Activated CD8-positive, alpha-beta memory T cell treated with anti-CD3 and anti-CD28 coated beads for 24 hours (primary cell): Measurements from ENCODE around the gene DDIT3.
"Not testable (repeated sequence)": the region's sequence is repeated elsewhere in the genome, so short reads cannot be mapped to it uniquely, and the experiment has no call there.

Experiments
- DNase-seq: peaks from one replicate; pipeline ENCODE4 v3.0.0-alpha.2; 2020

DDIT3 gene

DNA sequence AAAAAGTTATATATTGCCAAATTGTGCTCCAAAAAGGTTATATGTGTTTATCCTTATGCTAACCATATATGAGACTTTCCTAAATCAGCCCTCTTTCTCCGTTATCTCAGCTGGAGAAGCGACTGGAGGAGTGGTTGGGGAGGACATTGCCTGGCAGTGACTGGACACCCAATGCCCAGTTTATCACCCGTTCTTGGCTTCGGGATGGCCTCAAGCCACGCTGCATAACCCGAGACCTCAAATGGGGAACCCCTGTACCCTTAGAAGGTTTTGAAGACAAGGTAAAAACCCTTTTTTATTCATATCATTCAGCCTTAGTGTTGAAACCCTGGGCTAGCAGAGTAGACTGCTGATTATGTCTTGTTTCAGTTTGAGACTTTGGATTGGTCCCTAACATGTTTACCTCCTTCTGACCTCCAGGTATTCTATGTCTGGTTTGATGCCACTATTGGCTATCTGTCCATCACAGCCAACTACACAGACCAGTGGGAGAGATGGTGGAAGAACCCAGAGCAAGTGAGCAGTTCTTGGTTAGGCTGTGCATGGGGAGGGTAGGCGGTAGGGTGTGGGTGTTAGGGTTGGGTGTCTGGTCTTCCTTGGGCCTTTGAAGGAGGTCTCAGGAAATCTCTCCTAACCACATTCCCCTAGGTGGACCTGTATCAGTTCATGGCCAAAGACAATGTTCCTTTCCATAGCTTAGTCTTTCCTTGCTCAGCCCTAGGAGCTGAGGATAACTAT lies 8.6 kb downstream of the DDIT3 start:
- no peak for DNase-seq

DNA sequence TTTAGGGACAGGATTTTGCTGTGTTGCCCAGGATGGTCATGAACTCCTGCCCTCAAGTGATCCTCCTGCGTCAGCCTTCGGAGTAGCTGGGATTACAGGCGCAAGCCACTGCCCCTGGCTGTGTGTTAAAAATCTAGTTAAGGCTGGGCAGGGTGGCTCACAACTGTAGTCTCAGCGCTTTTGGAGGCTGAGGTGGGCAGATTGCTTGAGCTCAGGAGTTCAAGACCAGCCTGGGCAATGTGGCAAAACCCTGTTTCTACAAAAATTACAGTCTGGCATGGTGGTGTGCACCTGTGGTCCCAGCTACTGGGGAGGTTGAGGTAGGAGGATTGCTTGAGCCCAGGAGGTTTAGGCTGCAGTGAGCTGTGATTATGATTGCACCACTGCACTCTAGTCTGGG lies 9.2 kb downstream of the DDIT3 start:
- DNase-seq, result no peak

- DNase-seq, result not testable (repeated sequence)
Observed at GRCh38 chr12:57507796-57508195, 12.5 kb downstream of the DDIT3 start.

DNA sequence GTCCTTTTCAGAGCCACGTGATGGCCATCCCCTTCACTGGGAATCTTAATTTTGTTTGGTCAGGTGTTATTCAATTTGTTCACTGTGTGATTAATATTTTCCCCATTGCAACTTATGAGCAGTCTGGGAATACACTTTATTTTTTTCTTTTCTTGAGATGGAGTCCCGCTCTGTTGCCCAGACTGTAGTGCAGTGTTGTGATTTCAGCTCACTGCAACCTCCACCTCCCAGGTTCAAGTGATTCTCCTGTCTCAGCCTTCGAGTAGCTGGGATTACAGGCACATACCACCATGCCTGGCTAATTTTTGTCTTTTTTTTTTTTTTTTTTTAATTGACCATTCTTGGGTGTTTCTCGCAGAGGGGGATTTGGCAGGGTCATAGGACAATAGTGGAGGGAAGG lies 13.8 kb downstream of the DDIT3 start:
- not testable (repeated sequence) for DNase-seq

DNA sequence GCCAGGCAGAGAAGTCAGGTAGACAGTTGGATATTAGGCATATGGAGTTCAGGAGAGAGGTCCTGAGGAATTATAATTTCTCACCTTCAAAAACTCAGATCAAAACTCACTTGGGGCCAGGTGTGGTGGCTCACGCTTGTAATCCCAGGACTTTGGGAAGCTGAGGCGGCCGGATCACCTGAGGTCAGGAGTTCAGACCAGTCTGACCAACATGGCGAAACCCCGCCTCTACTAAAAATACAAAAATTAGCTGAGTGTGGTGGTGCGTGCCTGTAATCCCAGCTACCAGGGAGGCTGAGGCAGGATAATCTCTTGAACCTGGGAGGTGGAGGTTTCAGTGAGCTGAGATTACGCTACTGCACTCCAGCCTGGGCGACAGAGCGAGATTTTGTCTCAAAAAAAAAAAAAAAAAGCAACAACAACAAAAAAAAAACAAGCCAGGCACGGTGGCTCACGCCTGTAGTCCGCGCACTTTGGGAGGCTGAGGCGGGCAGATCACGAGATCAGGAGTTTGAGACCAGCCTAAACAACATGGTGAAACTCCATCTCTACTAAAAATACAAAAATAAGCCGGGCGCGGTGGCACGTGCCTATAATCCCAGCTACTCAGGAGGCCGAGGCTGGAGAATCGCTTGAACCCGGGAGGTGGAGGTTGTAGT lies 17.9 kb downstream of the DDIT3 start:
- DNase-seq, result not testable (repeated sequence)

DNA sequence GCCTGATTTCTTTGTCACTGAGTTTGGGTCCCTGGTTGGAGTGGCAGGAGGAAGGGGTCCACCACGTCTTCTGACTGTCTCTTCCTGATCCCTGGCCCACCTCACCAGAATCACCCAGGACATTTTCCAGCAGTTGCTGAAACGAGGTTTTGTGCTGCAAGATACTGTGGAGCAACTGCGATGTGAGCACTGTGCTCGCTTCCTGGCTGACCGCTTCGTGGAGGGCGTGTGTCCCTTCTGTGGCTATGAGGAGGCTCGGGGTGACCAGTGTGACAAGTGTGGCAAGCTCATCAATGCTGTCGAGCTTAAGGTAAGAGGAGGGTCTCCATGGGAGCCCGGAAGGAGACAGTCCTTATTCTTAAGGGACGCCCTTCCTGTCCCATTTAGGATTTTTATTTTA lies 20.1 kb downstream of the DDIT3 start:
- DNase-seq, result no peak

- DNase-seq, result no peak
Observed at GRCh38 chr12:57498571-57498970, 21.7 kb downstream of the DDIT3 start.

GRCh38 chr12:57498132-57498502 lies 22.2 kb downstream of the DDIT3 start:
- DNase-seq, result no peak

DNA sequence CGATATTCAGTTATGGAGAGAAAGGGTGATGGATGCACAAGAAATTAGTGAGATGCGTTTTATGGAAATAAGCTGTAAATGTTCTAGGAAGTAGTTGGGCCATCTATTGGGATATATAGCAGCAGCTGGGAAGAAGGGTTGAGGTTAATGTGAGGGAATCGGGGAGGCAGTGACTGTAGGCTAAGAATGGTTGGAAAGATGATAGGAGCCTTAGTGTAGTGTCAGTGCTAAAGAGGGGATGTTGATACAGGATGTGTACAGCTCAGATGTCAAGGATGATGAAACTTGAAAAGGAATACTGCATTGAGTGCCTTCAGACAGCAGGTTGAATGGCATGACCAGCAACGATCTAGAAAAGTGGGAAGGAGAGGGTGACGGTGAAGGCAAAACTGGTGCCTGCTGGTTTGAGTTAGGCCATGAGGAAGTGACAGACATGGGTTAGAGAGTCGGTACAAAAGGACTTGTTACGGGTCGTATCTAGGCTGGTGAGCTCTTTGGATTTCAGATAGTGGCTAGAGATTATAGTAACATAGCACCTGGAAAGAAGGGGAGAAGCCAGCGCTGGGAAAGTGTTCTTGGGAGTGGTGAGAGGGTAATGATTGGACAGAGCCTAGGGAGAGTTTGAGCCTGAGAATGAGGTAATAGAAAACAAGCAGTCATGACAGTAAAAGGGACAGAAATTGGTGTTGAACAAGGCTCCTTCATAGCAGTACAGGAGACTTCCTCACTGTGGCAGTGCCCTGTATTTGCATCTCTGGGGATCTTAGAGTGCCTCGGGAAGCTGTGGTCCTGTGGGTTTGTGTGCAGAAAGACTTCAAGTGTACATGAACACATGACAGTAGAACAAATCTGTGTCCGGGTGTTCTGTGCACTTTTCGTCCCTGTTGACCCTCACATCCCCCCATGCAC lies 22.8 kb downstream of the DDIT3 start:
- DNase-seq, result no peak

DNA sequence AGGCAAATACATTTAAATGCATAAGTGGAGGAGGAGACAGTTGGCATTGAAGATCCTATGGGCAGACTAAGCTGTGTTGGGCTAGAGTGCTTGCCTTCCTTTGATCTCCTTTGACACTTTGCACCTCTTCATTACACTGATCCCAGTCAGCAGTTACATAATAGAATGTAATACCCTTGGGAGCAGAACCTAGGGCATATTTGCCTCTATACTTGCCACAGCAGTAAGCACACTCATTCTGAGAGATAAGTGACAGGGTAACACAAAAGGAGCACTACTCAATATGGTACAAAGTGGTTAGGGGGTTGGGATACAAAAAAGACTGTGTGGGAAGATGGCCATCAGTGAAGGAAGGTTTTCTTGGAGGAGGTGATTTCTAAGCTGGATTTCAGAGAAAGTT lies 23.5 kb downstream of the DDIT3 start:
- DNase-seq, result no peak

GRCh38 chr12:57495051-57495701 lies 25.1 kb downstream of the DDIT3 start:
- not testable (repeated sequence) for DNase-seq

GRCh38 chr12:57491393-57492280 lies 28.7 kb downstream of the DDIT3 start:
- DNase-seq, result no peak

- DNase-seq, result no peak
Observed at GRCh38 chr12:57490126-57490525, 30.2 kb downstream of the DDIT3 start.

DNA sequence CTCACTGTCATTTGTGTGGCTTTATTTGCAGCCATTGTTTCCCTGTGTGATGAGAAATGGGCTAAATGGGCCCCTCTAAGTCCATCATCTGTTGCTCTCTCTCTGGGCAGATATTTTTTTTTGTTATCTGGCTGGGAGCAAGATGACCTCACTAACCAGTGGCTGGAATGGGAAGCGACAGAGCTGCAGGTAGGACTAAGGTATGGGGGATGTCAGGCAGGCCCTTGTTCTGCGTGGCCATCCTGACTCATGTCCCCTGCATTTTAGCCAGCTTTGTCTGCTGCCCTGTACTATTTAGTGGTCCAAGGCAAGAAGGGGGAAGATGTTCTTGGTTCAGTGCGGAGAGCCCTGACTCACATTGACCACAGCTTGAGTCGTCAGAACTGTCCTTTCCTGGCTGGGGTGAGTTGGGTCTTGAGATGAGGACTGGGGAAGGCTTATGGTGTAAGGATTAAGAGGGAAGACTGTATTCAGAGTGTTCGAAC lies 31.1 kb downstream of the DDIT3 start:
- DNase-seq, result no peak

DNA sequence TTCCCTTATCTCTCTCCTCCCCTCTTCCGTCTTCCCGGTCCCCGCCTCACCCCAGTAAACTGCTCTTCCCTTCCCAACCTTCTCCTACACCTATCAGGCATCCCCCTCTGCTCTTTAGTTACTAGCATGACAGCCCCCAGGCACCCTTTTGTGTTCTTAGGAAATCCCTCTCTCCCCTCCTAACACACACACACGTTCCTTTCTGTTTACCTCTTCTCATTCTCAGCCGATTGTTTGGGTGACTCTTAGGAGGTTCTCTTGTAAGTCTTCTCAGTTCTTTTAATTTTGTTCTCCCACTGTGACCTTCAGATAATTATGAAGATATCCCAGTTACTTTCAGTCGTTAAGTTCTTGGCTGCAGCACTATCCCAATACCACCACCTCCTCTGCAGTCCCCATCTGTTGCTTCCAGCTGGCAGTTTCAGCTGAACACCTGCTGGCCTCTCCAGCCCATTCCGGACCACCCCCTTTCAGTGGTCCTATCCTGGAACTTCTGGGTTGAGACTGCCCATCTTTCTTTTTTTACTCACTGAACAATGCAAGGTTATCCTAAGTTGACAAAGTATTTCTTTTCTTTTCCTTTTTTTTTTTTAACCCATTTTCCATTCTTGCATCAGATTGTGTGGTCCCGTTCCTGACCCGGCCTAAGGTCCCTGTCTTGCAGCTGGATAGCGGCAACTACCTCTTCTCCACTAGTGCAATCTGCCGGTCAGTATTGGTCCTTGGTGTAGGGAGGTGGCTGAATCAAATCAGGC lies 31.7 kb downstream of the DDIT3 start:
- DNase-seq, result no peak

DNA sequence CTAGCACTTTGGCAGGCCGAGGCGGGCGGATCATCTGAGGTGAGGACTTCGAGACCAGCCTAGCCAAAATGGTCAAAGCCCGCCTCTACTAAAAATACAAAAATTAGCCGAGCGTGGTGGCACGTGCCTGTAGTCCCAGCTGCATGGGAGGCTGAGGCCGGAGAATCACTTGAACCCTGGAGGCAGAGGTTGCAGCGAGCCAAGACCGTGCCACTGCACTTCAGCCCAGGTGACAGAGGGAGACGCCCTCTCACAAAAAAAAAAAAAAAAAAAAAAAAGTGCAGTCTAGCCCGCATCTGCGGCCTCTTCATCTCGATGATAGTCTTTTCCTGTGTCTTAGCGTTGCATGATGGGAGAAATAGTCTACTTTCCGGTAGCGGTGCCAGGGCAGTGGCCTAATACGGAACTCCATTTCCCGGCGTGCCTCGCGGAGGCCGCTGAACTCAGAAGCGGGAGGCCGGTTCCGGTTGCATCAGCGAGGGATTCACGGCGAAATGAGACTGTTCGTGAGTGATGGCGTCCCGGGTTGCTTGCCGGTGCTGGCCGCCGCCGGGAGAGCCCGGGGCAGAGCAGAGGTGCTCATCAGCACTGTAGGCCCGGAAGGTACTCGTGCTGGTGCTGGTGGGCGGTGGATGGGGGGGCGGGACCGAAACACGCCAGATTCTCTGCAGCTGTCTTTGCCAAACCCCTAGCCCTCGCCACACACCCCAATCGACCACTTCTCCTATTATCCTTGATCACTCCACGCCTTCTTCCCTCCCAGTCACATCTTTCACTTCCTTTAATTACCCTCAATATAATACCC lies 32.5 kb downstream of the DDIT3 start, which contains the start of gene MARS1:
MARS1 (plus strand) TSS at position 472 of the 805 bp plus-strand sequence; CDS start at position 495, 23 bp downstream.
- peak; percentile 93 for DNase-seq

DNA sequence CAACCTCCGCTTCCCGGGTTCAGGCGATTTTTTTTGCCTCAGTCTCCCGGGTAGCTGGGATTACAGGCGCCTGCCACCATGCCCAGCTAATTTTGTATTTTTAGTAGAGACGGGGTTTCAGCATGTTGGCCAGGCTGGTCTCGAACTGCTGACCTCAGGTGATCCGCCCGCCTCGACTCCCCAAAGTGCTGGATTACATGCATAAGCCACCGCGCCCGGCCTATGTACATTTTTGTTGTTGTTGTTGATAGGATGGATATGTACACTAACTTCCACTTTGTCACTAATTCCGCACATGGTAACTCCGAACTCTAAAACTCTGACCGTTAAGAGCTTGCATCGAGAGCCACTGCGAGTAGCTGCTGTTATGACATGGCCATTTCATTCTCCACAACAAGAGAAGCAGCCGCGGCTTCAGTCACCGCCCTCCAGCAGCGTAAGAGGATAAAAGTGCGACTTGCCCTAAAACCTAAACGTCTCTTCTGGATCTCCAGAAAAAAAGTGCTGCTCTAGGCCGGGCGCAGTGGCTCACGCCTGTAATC lies 33.2 kb downstream of the DDIT3 start:
- no peak for DNase-seq

GRCh38 chr12:57485695-57486094 lies 34.6 kb downstream of the DDIT3 start:
- DNase-seq, result no peak

GRCh38 chr12:57483466-57483865 lies 36.8 kb downstream of the DDIT3 start:
- no peak for DNase-seq

DNA sequence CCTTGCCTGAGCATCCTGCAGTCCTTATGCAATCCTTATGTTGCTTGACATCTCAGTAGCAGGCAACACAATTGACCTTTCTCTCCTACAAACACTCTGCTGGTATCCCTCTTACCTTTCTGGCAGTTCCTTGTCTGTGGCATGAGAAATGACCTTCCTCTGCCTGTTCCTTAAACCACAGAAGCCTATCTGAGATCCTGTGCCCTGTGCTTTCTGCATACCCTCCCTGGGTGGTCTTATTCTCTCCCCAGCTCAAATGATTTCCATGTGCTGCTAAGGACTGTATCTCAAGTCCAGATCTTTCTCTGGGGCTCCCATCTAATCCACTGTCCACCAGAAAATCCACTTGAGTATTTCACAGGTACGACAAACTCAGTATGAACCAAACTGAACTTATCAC lies 38.6 kb downstream of the DDIT3 start:
- no peak for DNase-seq
